ENCODE measurements around the gene SDCCAG8. TPM values are rescaled to one million over a fixed set of nuclear protein-coding genes. Genes with fewer than 3 reads are reported as not detected.

The SDCCAG8 gene
- total and polyA plus RNA-seq, 2 of the 8 experiments (the other 6 are each of a cell fraction or from before 2014, with no cell fraction given): 15.6 to 21.0 TPM

- Histone ChIP-seq H3K9ac (replicated peaks in 1 of 4; ENCODE audit: extremely low read depth in 1 of 4, low read depth in 3 of 4, low read length in 3 of 4) (no peak overlapping the region), H3K56ac (replicated peaks; ENCODE audit: insufficient read length, low read depth, low read length) (no peak overlapping the region), H3K18ac (ENCODE audit: extremely low read depth, low read length) (no peak overlapping the region; the same call in 1 of the 2 replicates), H4K5ac (ENCODE audit: insufficient read length, low read depth, low read length) (no peak overlapping the region), H4K8ac (ENCODE audit: extremely low read depth, insufficient read depth, low read length) (no peak overlapping the region), H4K20me1 (replicated peaks in 1 of 2; ENCODE audit: control insufficient read depth in 1 of 2, insufficient read depth in 2 of 2, low read length in 2 of 2) (no peaks in the 10 kb centered on the region), H3K23me2 (ENCODE audit: low read depth, low read length) (no peaks in the 10 kb centered on the region; the same call in 1 of the 2 replicates), H2BK12ac (ENCODE audit: low read depth, low read length) (no peak overlapping the region), H3K14ac (ENCODE audit: insufficient read length) (no peak overlapping the region), H2AK5ac (ENCODE audit: low read depth, low read length) (no peak overlapping the region), H3K4me1 (replicated peaks in 1 of 4; ENCODE audit: control insufficient read depth in 3 of 4, insufficient read depth in 4 of 4, low read length in 3 of 4) (peaks cover 15 to 38% (median 25%) of the 10 kb centered on the region in 4 experiments), H3K4me2 (ENCODE audit: insufficient read depth in 1 of 2, low read depth in 2 of 2, low read length in 2 of 2) (peak overlapping the region; percentile 5 to 27; a peak in 1 of 4 replicates), H3K4me3 (ENCODE audit: extremely low read depth in 1 of 4, insufficient read depth in 2 of 4, low read depth in 3 of 4, low read length in 4 of 4) (no peak overlapping the region; a peak in 1 of 8 replicates), H4K91ac (replicated peaks; ENCODE audit: insufficient read length, low read length) (no peak overlapping the region), H3K79me1 (ENCODE audit: low read depth, low read length) (no peaks in the 10 kb centered on the region), H3K23ac (ENCODE audit: insufficient read length) (no peak overlapping the region), H2BK120ac (replicated peaks; ENCODE audit: low read depth, low read length) (no peak overlapping the region), H2BK20ac (ENCODE audit: low read length) (no peak overlapping the region), H3K27ac (ENCODE audit: low read depth, low read length) (no peak overlapping the region), H3K36me3 (ENCODE audit: control insufficient read depth in 2 of 4, insufficient read depth in 4 of 4, low read length in 3 of 4) (no peaks in the 10 kb centered on the region), H3K9me3 (ENCODE audit: insufficient read depth in 2 of 2, low read depth in 1 of 2, low read length in 1 of 2) (no peaks in the 10 kb centered on the region), H2BK15ac (ENCODE audit: low read length) (no peak overlapping the region), H2BK5ac (ENCODE audit: low read depth, low read length) (no peak overlapping the region), H3K27me3 (replicated peaks in 1 of 4; ENCODE audit: control insufficient read depth in 3 of 4, extremely low read depth in 1 of 4, insufficient read depth in 3 of 4, low read length in 3 of 4) (no peaks in the 10 kb centered on the region; a peak in 1 of 7 replicates), H3K79me2 (ENCODE audit: control insufficient read depth in 1 of 2, insufficient read depth in 2 of 2, low read length in 2 of 2) (no peaks in the 10 kb centered on the region), H3K4ac (replicated peaks; ENCODE audit: insufficient read length, low read depth, low read length) (no peak overlapping the region), H2AFZ (ENCODE audit: low read length) (no peak overlapping the region)
- CTCF ChIA-PET (ENCODE audit: partially characterized antibody): interaction anchor here (0.6 to 1.0 kb wide), 2 partner anchors 15 to 316 kb away, joined by 3 to 7 read pairs; no protein-coding TSS in a partner anchor
- 31% methylated on average over 7 of the region's 7 CpGs; no CpG with 5 or more reads in 1 of the 2 experiments for WGBS, 2 experiments (ENCODE audit: extremely low coverage in 1 of 2, insufficient coverage in 1 of 2, insufficient read length in 1 of 2, insufficient replicate concordance in 2 of 2, low coverage in 1 of 2, low lambda C conversion rate in 2 of 2, missing lambda C conversion rate in 1 of 2)
- POLR2A ChIA-PET (ENCODE audit: partially characterized antibody): no interaction called here
- FAIRE-seq (no peak), DNase-seq (ENCODE audit: low read depth in 1 of 2, low spot score in 2 of 2) (no peak)
- TF ChIP-seq EP300 (IDR thresholded peaks at IDR 0.05; ENCODE audit: borderline replicate concordance in 1 of 2, low read depth in 2 of 2, low read length in 2 of 2) (no peak), POLR2AphosphoS5 (IDR thresholded peaks at IDR 0.05; ENCODE audit: low read depth, low read length) (no peak)
These were observed 214.7 kb downstream of the SDCCAG8 start for GRCh38 chr1:243470502-243470901.

Data from H1 (cell line).